Common myeloid progenitor, CD34-positive (primary cell): ENCODE measurements around the gene GOT1.

Source experiments
- CTCF ChIA-PET: fragments of 350-600 bp; sonication (Branson Sonifier 250); formaldehyde crosslinking; loops from one replicate; lab custom pipeline; 2021; ENCODE audit warnings: antibody characterized with exemption; lab: Charles Lee
- POLR2A ChIA-PET: fragments of 350-600 bp; sonication (Branson Sonifier 250); formaldehyde crosslinking; loops from one replicate; lab custom pipeline; 2021; ENCODE audit warnings: antibody characterized with exemption; lab: Charles Lee
- DNase-seq, 3 donors: peaks; one replicate each; pipeline versions ENCODE4 v3.0.0 to v3.0.0-alpha.2; 2013
- H3K27ac ChIP-seq, 2 experiments: 1 replicate in 1 of 2; 2 replicates in 1 of 2; pipeline ENCODE4 v1.7.0; 2013; ENCODE audit warnings: inconsistent platforms in 2 of 2, low read length in 2 of 2, mild to moderate bottlenecking in 2 of 2, low read depth in 1 of 2, moderate library complexity in 1 of 2; ENCODE audit not compliant: severe bottlenecking in 2 of 2, insufficient read depth in 1 of 2, poor library complexity in 1 of 2
- H3K27me3 ChIP-seq, 5 experiments: replicated peaks in 2 of 5; 1 replicate in 3 of 5; 2 replicates in 2 of 5; pipeline versions ENCODE4 v1.6.1 to v1.7.0; 2013; ENCODE audit warnings: low read length in 4 of 5, mild to moderate bottlenecking in 2 of 5, moderate library complexity in 2 of 5, inconsistent platforms in 1 of 5; ENCODE audit not compliant: insufficient read depth in 5 of 5, control insufficient read depth in 4 of 5
- H3K36me3 ChIP-seq, 4 experiments: 1 replicate in 2 of 4; 2 replicates in 2 of 4; pipeline versions ENCODE4 v1.6.1 to v1.7.0; 2013; ENCODE audit warnings: low read length in 3 of 4, control low read depth in 1 of 4, mild to moderate bottlenecking in 1 of 4; ENCODE audit not compliant: control insufficient read depth in 4 of 4, insufficient read depth in 4 of 4
- H3K4me1 ChIP-seq, 4 experiments: 1 replicate in 3 of 4; 2 replicates in 1 of 4; pipeline versions ENCODE4 v1.6.1 to v1.7.1; 2013; ENCODE audit warnings: low read length in 3 of 4, mild to moderate bottlenecking in 3 of 4, control low read depth in 1 of 4, inconsistent platforms in 1 of 4, moderate library complexity in 1 of 4; ENCODE audit not compliant: control insufficient read depth in 4 of 4, insufficient read depth in 4 of 4; ENCODE audit errors: control extremely low read depth in 1 of 4
- H3K4me3 ChIP-seq, 7 experiments: 1 replicate in 4 of 7; 2 replicates in 3 of 7; pipeline versions ENCODE4 v1.5.1 to v1.7.0; 2013; ENCODE audit warnings: mild to moderate bottlenecking in 7 of 7, low read length in 6 of 7, moderate library complexity in 6 of 7, inconsistent platforms in 2 of 7, low read depth in 2 of 7, control low read depth in 1 of 7; ENCODE audit not compliant: insufficient read depth in 4 of 7, control insufficient read depth in 1 of 7; ENCODE audit errors: extremely low read depth in 1 of 7
- H3K9me3 ChIP-seq, 5 experiments: 1 replicate in 4 of 5; 2 replicates in 1 of 5; pipeline versions ENCODE4 v1.6.1 to v1.7.1; 2013; ENCODE audit warnings: low read length in 4 of 5, mild to moderate bottlenecking in 2 of 5, inconsistent platforms in 1 of 5, low read depth in 1 of 5, moderate library complexity in 1 of 5; ENCODE audit not compliant: control insufficient read depth in 4 of 5, insufficient read depth in 2 of 5; ENCODE audit errors: control extremely low read depth in 1 of 5
- WGBS: methylation state at CpG from one replicate; pipeline ENCODE4 v1.1.5; 2013; ENCODE audit not compliant: insufficient coverage; 5-methylcytosine and 5-hydroxymethylcytosine counted together

Gene GOT1

GRCh38 chr10:99450624-99451498 is 20.4 kb upstream of the GOT1 start:
- ChIA-PET POLR2A (no interaction called here), CTCF (interaction anchor here (1.1 to 3.3 kb wide), 4 partner anchors 8 to 250 kb away, joined by 3 to 13 read pairs (median 4); no protein-coding TSS in a partner anchor)
- H3K9me3 ChIP-seq: no peaks in the 10 kb centered on the region
- peaks cover 0 to 3% (median 1%) of the 10 kb centered on the region in 4 experiments for H3K4me1 ChIP-seq
- no peak overlapping the region for H3K4me3 ChIP-seq
- 92% methylated on average over 6 of the region's 6 CpGs for WGBS
- DNase-seq: no peak
- peaks cover 0 to 2% (median 0%) of the 10 kb centered on the region in 5 experiments for H3K27me3 ChIP-seq
- no peak overlapping the region for H3K27ac ChIP-seq
- no peaks in the 10 kb centered on the region for H3K36me3 ChIP-seq

DNA sequence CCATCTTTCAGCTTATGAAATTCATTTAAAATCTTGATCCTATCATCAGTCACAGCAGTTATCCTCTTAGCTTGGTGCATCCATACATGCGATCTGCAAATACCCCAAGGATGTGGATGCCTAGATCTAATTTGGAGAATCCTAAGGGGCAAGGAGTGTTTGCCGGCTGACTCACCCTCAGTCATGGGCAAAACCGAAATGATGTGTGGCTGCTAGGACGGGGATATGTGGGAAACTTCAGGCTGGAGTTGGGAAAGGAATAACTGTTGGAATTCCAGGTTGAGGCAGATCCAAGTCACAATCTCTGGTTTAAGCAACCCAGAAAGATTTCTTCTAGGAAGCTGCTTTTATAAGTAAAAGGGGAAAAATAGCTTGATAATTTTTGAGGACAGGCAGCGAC is 19.7 kb upstream of the GOT1 start:
- Histone ChIP-seq H3K9me3 (no peaks in the 10 kb centered on the region), H3K27me3 (peaks cover 0 to 2% (median 0%) of the 10 kb centered on the region in 5 experiments), H3K4me1 (peaks cover 0 to under 1% (median 0%) of the 10 kb centered on the region in 4 experiments), H3K4me3 (no peak overlapping the region), H3K36me3 (no peaks in the 10 kb centered on the region), H3K27ac (no peak overlapping the region)
- POLR2A ChIA-PET: interaction anchor here (1.0 kb wide), 1 partner anchor 25 kb away, joined by 3 read pairs; no protein-coding TSS in a partner anchor
- WGBS: 97% methylated on average over 5 of the region's 5 CpGs
- DNase-seq: no peak
- CTCF ChIA-PET: interaction anchor here (1.1 to 3.3 kb wide), 4 partner anchors 8 to 251 kb away, joined by 3 to 13 read pairs (median 4); no protein-coding TSS in a partner anchor

DNA sequence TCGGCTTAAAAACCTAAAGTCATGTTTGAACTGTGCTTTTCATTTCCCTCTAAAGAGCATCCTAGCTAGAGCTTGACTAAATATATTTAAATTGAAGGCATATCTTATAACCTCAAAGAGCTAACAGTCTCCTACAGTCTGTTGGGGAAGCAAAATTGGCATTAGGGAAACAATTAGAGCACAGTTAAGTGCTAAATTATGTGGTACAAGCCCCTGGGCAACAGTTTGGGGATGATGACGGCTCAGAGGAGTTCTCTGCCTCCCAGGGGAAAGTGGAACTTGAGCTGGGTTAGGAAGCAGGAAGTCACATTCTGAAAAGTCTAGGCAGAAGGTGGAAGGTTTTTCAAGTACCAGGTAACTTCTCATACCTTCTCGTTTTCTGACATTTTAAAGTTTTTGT is 18.6 kb upstream of the GOT1 start:
- ChIA-PET POLR2A (interaction anchor here (1.0 kb wide), 1 partner anchor 26 kb away, joined by 3 read pairs; no protein-coding TSS in a partner anchor), CTCF (interaction anchor here (3.3 kb wide), 1 partner anchor 13 kb away, joined by 13 read pairs; no protein-coding TSS in a partner anchor)
- Histone ChIP-seq H3K4me3 (no peak overlapping the region), H3K4me1 (no peaks in the 10 kb centered on the region), H3K36me3 (no peaks in the 10 kb centered on the region), H3K9me3 (no peaks in the 10 kb centered on the region), H3K27ac (no peak overlapping the region), H3K27me3 (peaks cover 0 to 2% (median 0%) of the 10 kb centered on the region in 5 experiments)
- DNase-seq: no peak
- WGBS: 92% methylated on average over 2 of the region's 3 CpGs

- Histone ChIP-seq H3K27ac (no peak overlapping the region), H3K36me3 (no peaks in the 10 kb centered on the region), H3K27me3 (peaks cover 0 to 1% (median 0%) of the 10 kb centered on the region in 5 experiments), H3K4me1 (no peaks in the 10 kb centered on the region), H3K9me3 (no peaks in the 10 kb centered on the region), H3K4me3 (no peak overlapping the region)
- CTCF ChIA-PET: interaction anchor here (0.7 to 2.4 kb wide), 8 partner anchors 9 to 168 kb away, joined by 3 to 13 read pairs (median 4); partner anchors contain the start of gene GOT1
- POLR2A ChIA-PET: interaction anchor here (0.6 kb wide), 1 partner anchor 48 kb away, joined by 5 read pairs; no protein-coding TSS in a partner anchor
- 99% methylated on average over 12 of the region's 16 CpGs for WGBS
- DNase-seq: no peak
Observed at GRCh38 chr10:99444383-99445045, 14.1 kb upstream of the GOT1 start.

DNA sequence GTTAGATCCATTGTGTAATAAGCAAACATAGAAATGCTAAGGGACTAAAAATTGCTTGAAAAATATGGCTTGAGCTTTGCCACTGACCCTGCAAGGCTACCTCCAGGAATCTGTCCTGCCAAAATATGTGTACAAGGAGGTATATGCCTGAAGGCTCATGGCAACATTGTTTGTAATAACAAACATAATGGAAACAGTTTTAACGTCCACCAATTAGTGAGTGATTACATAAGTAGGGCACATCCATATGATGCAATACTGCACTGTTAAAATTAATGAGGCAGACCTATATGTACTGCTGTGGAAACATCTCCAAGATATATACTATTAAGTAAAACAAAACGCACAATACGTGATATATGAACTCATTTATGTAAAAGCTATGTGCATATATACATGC is 13.1 kb upstream of the GOT1 start:
- Histone ChIP-seq H3K27me3 (no peaks in the 10 kb centered on the region), H3K4me1 (no peaks in the 10 kb centered on the region), H3K4me3 (no peak overlapping the region), H3K36me3 (no peaks in the 10 kb centered on the region), H3K27ac (no peak overlapping the region), H3K9me3 (no peaks in the 10 kb centered on the region)
- POLR2A ChIA-PET: no interaction called here
- no peak for DNase-seq
- WGBS: no CpG with 5 or more reads among the region's 3 CpGs
- CTCF ChIA-PET: interaction anchor here (1.2 to 2.4 kb wide), 6 partner anchors 10 to 169 kb away, joined by 3 to 13 read pairs (median 4); partner anchors contain the start of gene GOT1

GRCh38 chr10:99442394-99442793 is 12.0 kb upstream of the GOT1 start:
- Histone ChIP-seq H3K4me3 (no peak overlapping the region), H3K4me1 (no peaks in the 10 kb centered on the region), H3K9me3 (no peaks in the 10 kb centered on the region), H3K36me3 (peaks cover 0 to 3% (median 0%) of the 10 kb centered on the region in 4 experiments), H3K27me3 (no peaks in the 10 kb centered on the region), H3K27ac (no peak overlapping the region)
- CTCF ChIA-PET: interaction anchor here (0.8 to 2.4 kb wide), 5 partner anchors 8 to 170 kb away, joined by 3 to 13 read pairs (median 4); no protein-coding TSS in a partner anchor
- DNase-seq: no peak
- POLR2A ChIA-PET: no interaction called here
- 100% methylated on average over 4 of the region's 5 CpGs for WGBS
